GM19455 (cell line): ENCODE data around the gene REM2.

ENCODE experiments used
- ATAC-seq: cut with Tn5 transposase; IDR thresholded peaks from one replicate; pipeline ENCODE4 v1.9.1; 2021; ENCODE audit not compliant: unreplicated experiment

REM2 gene

DNA sequence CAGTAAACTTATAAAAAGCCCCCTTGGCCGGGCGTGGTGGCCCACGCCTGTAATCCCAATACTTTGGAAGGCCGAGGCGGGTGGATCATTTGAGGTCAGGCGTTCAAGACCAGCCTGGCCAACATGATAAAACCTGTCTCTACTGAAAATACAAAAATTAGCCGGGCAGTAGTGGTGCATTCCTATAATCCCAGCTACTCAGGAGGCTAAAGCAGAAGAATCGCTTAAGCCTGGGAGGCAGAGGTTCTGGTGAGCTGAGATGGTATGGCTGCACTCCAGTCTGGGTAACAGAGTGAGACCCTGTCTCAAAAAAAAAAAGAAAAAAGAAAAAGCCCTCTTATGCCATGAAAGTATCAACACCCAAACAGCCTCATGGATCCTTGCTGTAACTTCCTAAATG, 42.5 kb downstream of the REM2 start:
- ATAC-seq = no peak

DNA sequence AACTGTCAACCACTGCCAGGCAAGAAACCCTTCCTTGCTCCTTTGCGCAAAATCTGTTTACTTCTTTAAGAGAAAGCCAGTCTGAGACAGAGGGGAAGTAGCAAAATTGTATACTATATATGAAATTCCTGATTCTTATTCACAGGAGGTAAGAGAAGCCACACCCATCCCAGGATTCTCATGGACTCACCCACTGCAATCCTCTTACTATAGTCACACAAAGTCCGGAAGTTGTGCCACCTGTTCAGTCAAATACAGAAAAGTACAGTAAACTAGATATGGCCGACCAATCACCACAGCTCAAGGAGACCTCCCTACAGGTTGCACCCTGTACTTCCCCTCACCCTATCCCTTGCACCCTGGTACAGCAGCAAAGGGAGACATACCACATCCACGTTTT, 43.3 kb downstream of the REM2 start:
- ATAC-seq = no peak

DNA sequence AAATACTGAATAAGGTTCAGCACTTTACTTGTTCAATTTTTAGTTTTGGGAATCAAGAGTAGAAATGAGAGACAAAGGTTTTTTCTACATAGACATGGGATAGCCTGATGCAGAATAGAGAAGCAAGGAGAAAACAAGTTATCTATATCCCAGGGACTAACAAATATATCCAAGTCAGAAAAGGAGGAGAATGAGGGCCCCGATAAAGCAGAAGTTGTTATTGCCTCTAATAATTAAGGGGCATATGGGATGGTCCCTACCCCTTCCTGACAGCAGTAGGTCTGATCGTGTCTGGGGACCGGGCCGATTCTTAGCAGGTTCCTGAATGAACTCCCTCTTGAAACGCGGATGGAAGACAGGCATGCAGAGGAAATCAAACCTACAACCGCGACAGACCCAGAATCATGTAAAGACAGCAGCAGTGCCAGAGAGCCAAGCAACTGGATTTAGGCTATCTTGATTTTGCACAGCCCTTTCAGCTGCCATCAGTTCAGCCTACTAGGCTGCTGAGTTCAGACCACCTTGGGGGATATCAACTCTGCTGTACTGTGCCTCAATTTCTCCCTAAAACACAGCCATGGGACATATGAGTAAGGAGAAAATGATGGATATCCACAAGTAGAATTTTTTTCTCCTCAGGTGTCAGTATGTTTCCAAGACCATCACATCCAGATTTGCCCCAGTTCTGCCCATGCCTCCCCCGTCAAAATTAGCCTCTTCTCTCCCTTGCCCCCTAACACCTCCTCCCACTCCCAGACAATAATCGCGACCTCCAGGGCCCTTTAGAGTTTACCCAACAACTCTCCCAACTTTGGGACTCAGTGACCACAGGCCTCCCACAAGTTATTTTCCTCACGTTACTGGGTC, 45.4 kb downstream of the REM2 start:
- ATAC-seq = no peak

DNA sequence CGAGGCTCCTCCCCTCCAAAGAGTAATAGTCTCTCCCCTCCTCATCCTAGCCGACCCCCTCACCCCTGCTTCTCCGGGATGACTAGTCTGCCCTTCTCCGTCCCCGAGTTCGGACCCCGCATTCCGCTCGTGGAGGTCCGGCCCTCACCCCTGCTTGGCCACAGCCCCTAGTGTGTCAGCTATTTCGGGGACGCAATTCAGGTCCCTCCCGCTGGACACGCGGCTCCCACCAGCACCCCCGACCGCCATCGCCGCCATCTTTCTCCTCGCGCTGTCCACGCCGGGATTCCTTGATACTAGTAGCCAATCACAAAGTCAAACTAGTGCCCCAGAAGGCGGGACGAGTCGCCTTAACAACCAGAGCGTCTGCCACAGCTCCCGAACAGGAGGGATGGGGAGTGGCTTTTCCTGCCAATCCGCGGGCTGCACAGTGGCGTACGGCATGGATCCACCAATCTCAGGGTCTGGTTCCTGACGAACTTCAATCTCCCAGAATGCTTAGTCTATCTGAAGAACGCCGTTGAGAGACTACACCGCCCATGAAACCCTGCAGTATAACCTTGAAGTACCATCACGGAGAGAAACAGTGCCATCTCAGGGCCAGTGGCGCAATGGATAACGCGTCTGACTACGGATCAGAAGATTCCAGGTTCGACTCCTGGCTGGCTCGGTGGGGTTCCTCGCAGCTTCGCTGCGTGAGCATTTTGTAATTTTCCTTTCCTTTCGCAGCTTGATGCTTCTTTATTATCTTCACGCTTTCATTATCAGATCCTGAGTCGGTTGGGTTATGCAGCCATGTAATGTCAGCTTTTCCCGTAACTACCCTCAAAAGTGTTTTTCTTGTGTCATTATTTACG, 46.3 kb downstream of the REM2 start, which contains the start of gene PRMT5:
PRMT5 (minus strand) TSS at position 273 of the 857 bp plus-strand sequence; CDS start at position 258, 15 bp downstream.
- peak; percentile 92 for ATAC-seq

DNA sequence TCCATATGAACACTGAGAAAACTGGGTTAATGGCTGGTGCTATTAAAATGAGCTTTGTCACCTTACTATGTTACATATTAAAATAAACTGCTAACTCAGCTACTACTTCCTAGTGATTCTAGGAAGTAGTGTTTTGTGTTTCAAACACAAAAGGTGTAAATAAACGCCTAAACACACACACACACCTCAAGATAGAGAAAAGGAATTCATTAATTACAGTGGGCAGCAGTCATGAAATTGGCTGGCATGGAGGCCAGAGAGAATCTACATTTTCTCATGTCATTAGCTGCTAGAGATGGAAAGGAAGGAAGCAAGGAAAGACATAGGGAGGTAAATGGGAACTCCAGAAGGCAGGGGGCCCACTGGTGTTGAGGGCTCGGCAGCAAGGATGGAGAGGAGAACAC, 46.9 kb downstream of the REM2 start:
- no peak for ATAC-seq

DNA sequence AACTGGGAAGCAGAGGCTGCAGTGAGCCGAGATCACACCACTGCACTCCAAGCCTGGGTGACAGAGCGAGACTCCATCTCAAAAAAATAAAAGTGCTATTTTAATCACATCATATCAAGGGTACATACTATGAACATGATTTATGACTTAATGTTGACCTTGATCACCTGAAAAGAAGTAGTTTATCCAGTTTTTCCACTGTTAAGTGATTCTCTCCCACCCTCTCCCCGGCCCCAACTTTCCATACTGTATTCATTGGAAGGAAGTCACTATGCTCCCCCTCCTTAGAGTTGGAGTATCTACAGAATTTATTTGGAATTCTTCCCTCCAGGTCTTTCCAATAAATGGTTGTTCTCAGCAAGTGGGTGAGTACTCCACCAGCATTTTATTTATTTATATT, 49.1 kb downstream of the REM2 start:
- no peak for ATAC-seq

DNA sequence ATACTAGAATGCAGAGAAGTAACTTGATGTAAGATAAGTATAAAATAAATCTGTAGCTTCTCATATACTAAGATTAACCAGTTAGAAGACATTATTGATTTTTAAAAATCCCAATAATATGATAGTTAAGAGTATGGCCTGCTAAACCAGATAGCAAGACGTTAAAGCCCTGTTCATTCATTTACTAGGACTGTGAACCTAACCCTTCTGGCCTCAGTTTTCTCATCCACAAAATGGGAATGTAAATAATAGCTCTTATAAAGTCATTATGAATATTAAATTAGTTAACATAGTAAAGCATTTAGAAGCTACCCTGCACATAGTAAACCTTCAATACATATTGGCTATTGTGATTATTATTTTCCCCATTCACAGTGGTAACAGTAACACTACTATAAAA, 52.1 kb downstream of the REM2 start:
- ATAC-seq = no peak
